ENCODE measurements around the gene FSHR.
A peak's percentile ranks its signal among the peaks of the same experiment; 100 is the strongest.

The FSHR gene

DNA sequence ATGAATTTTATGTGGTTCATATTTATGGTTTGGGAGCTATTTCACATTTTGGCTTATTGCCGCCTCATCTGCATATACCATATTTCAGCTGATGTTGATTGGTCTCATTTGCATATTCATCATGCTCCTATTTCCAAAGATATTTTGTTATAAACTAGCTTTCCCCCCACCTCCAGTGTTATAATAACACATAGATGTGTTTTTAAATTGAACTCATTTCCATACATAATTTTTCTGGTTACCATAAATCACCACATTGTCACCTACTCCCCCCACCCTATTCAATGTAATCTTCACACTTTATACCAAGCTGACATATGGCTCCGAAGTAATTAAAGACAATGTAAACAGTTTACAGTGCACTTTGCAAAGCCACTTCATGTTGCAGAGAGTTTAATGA lies 101.2 kb downstream of the FSHR start:
- H3K36me3 ChIP-seq: no peaks in the 10 kb centered on the region
- H3K4me3 ChIP-seq (ENCODE audit: low read depth, low read length): no peak overlapping the region
- no peak for DNase-seq
- H3K4me1 ChIP-seq: no peaks in the 10 kb centered on the region
- no peaks in the 10 kb centered on the region for H3K9me3 ChIP-seq
- TF ChIP-seq, protein P1, sequence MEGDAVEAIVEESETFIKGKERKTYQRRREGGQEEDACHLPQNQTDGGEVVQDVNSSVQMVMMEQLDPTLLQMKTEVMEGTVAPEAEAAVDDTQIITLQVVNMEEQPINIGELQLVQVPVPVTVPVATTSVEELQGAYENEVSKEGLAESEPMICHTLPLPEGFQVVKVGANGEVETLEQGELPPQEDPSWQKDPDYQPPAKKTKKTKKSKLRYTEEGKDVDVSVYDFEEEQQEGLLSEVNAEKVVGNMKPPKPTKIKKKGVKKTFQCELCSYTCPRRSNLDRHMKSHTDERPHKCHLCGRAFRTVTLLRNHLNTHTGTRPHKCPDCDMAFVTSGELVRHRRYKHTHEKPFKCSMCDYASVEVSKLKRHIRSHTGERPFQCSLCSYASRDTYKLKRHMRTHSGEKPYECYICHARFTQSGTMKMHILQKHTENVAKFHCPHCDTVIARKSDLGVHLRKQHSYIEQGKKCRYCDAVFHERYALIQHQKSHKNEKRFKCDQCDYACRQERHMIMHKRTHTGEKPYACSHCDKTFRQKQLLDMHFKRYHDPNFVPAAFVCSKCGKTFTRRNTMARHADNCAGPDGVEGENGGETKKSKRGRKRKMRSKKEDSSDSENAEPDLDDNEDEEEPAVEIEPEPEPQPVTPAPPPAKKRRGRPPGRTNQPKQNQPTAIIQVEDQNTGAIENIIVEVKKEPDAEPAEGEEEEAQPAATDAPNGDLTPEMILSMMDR (IDR thresholded peaks at IDR 0.05; ENCODE audit: low read depth, low read length): no peak
- no peaks in the 10 kb centered on the region for H3K27me3 ChIP-seq

DNA sequence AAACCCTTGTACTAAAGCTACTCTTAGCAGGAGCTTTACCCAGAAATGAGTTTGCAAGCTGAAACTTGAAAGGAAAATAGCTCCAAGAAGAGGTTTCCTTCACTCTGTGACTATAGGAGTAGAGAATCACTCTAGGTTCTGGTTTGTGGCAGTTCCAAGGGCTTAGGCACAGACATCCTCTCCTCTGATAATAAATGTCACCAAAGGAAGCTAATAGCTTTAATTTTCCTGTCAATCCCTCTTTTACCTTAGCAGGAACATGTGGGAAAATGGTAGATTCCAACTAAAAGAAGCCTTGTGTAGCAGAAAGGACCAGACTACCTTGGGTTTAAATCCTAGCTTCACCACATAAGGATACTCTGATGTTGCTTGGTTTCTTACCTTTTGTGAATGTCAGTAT lies 104.0 kb downstream of the FSHR start:
- Histone ChIP-seq H3K9me3 (no peaks in the 10 kb centered on the region), H3K27me3 (no peaks in the 10 kb centered on the region), H3K4me3 (ENCODE audit: low read depth, low read length) (no peak overlapping the region), H3K36me3 (no peaks in the 10 kb centered on the region), H3K4me1 (no peaks in the 10 kb centered on the region)
- TF ChIP-seq, protein P1 (IDR thresholded peaks at IDR 0.05; ENCODE audit: low read depth, low read length): no peak
- DNase-seq: no peak

DNA sequence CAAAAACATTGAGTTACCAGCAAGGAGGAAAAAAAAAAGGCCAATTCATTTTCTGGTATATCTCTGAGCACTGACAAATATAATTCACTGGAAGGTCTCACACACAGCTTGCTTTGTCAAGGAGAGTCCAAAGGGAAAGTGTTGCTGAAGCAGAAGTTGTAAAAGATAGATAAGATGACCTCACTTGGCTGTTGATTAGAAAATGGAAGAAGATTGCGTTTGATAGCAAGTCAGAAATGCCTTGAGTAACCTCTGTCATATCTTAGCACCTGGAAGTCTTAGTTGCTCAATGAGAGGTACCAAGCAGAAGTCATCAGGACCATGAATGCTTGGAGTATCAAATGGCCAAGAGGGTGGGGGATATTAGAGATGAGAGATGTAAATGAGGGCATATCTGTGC lies 105.2 kb downstream of the FSHR start:
- DNase-seq: no peak
- Histone ChIP-seq H3K9me3 (no peaks in the 10 kb centered on the region), H3K4me3 (ENCODE audit: low read depth, low read length) (no peak overlapping the region), H3K4me1 (peaks cover 2% of the 10 kb centered on the region; the same call in 1 of the 2 replicates), H3K27me3 (no peaks in the 10 kb centered on the region), H3K36me3 (no peaks in the 10 kb centered on the region)
- TF ChIP-seq, protein P1 (IDR thresholded peaks at IDR 0.05; ENCODE audit: low read depth, low read length): no peak

DNA sequence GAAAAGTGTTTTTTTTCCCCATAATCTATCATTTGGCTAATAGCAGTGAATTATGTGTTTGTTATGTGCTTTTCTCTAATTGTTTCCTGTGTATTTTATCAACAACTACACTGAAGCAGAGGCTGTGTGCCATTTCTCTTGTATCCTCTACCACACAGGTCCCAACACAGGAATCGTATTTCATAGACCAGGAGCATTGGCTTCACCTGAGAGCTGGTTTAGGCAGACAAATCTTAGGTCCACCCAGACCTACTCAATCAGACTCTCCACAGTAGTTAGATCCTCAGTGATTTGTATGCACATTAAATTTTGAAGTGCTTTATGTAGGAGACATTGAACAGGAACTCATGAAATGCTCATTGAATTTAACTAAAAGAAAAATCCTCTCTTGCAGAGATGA lies 109.2 kb downstream of the FSHR start:
- Histone ChIP-seq H3K4me3 (ENCODE audit: low read depth, low read length) (no peak overlapping the region), H3K27me3 (no peaks in the 10 kb centered on the region), H3K36me3 (no peaks in the 10 kb centered on the region), H3K9me3 (no peaks in the 10 kb centered on the region), H3K4me1 (peaks cover 2% of the 10 kb centered on the region; the same call in 1 of the 2 replicates)
- TF ChIP-seq, protein P1 (IDR thresholded peaks at IDR 0.05; ENCODE audit: low read depth, low read length): no peak
- no peak for DNase-seq

DNA sequence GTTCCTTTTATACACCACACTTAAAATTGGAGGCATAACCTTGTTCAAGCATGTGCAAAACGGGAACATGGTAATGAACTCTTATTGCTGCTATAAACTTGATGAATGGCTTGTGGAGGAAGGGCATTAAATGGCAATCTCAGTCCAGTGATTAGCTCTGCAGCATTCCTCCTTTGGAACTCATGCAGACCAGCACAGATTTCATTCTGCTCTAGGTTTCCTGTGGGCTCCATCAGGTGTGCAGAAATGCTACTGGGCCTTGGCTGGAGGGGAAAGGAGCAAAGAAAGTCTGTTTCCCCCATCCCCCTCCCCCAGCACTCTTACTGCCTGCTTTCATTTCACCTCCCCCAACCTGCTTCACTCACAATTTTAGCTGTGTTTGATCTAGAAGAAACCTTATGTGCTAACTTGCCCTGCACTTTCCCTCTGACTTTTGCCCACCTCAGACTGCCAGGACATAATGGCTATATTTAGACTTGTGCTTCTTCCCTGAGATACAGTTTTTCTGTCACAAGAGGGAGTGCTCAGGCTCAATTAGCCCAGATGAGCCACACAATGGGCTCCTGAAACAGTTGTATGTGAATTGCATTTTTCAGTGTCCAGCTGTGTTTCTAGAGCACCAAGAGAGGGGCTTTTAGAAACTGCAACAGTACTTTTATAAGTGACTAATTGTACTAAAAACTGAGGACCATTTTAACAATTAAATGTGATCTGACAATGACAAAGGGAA lies 109.8 kb downstream of the FSHR start:
- peak; percentile 24 for DNase-seq
- H3K27me3 ChIP-seq: no peaks in the 10 kb centered on the region
- TF ChIP-seq, protein P1 (IDR thresholded peaks at IDR 0.05; ENCODE audit: low read depth, low read length): peak; percentile 57
- no peaks in the 10 kb centered on the region for H3K9me3 ChIP-seq
- no peaks in the 10 kb centered on the region for H3K36me3 ChIP-seq
- H3K4me3 ChIP-seq (ENCODE audit: low read depth, low read length): no peak overlapping the region
- peaks cover 2% of the 10 kb centered on the region; the same call in 1 of the 2 replicates for H3K4me1 ChIP-seq

DNA sequence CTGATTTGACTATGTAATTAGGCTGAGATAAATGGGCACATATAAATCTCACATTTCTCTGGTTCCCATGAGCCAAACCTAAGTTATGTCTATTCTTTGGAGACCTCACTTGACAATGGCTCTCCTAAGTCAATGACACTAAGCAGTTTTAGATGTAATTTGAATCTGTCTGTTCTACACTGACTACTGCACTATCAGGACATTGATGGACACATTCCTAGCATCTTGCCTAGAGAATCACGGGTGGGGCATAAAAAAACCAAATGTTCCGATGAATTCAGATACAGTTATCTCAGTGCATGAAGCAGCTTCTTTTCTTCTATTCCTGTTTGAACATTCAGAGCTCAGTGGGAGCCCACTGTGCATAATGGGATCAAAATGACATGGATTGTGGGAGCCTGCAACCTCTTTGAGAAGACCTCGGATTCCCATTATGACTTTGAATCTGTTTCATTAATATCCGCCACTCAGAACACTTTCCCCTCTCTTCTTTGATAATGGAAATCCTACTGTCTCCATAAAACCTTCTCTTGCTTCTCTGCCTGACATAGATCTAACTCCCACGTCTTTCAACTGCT lies 110.8 kb downstream of the FSHR start:
- TF ChIP-seq, protein P1 (IDR thresholded peaks at IDR 0.05; ENCODE audit: low read depth, low read length): no peak
- Histone ChIP-seq H3K9me3 (no peaks in the 10 kb centered on the region), H3K27me3 (no peaks in the 10 kb centered on the region), H3K4me3 (ENCODE audit: low read depth, low read length) (no peak overlapping the region), H3K36me3 (no peaks in the 10 kb centered on the region), H3K4me1 (peaks cover 2% of the 10 kb centered on the region; the same call in 1 of the 2 replicates)
- no peak for DNase-seq
